ENCODE results near the gene C3orf38. TPM values are rescaled to one million over a fixed set of nuclear protein-coding genes. Genes with fewer than 3 reads are reported as not detected.

C3orf38 gene
- total RNA-seq, 5 donors from 2014 or later (not counting 1 experiment from before 2014, with no cell fraction given): 26.0 to 39.3 (median 26.8) TPM

Other genes with a start within 250 kb of the C3orf38 start
- gene CGGBP1, start 91.0 kb upstream of the C3orf38 start, total RNA-seq: 100 to 1,000 TPM in 4 of 5 donors, 10 to 100 TPM in 1; 95.7 to 131 (median 112) TPM
- gene ZNF654, start 90.7 kb upstream of the C3orf38 start, total RNA-seq: 10 to 100 TPM; 14.1 to 21.5 (median 17.1) TPM